GM19328 (cell line): ENCODE data around the gene VEGFD.

Experiments
- ATAC-seq: cut with Tn5 transposase; IDR thresholded peaks from one replicate; pipeline ENCODE4 v1.9.1; 2021; ENCODE audit warnings: mild to moderate bottlenecking, moderate library complexity; ENCODE audit not compliant: unreplicated experiment

The VEGFD gene, protein sequence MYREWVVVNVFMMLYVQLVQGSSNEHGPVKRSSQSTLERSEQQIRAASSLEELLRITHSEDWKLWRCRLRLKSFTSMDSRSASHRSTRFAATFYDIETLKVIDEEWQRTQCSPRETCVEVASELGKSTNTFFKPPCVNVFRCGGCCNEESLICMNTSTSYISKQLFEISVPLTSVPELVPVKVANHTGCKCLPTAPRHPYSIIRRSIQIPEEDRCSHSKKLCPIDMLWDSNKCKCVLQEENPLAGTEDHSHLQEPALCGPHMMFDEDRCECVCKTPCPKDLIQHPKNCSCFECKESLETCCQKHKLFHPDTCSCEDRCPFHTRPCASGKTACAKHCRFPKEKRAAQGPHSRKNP

DNA sequence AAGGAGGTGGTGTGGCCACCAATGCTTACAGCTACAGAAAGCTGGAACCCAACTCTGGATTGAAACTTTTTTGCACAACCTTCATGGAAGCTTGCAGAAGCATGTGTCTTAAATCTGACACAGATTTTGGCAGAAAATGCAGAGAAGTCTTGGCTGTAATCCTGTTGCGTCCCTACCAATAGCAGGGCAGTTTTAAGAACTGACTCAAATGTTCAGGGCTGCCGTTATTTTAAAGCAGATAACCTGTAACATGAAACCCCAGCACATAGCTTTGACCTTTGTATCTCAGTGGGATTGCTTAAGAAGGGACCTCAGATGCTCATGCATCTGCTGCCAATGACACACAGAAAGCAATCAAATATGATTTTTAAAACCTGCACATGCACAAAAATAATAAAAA, at the start of gene VEGFD:
Gene VEGFD (minus strand): TSS at position 110 of the 400 bp plus-strand sequence. CDS start 467 bp downstream, outside the sequence.
- no peak for ATAC-seq

DNA sequence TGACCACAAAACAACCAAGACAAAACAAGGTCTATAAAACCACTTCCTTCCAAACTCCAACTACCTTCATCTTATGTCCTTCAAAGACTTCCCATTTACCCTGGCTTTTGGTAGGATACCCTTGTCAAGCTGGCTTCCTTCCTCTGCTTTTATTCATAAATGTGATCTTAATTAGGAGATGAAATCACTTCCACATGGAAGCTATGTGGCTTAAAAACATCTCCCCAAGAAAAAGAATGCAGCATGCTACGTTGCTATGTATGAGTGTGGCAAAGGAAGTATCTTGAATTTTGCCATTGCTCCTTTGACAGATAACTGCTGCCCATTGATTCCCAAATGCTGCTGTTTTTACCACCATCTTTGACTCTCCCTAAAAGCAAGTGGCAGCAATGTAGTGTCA, 46.4 kb upstream of the VEGFD start:
- ATAC-seq = no peak

DNA sequence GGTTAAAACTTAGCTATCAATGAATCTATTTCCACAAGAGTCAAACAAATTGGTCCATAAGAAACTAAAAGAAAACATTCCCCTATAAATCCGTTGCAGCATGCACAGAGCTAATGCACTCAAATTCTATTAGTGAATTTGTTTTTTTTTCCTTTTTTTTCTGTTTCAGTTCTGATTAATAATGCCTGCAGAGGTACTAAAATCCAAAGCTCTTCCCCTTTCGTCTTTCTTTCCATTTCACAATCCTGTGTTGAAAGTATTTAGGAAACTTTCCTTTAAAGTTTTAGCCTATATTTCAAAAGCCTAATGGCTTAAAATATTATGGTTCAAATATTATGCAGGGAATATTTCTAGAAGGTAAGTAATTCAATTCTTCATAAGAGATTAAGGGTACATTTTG, 45.9 kb upstream of the VEGFD start:
- ATAC-seq = no peak

DNA sequence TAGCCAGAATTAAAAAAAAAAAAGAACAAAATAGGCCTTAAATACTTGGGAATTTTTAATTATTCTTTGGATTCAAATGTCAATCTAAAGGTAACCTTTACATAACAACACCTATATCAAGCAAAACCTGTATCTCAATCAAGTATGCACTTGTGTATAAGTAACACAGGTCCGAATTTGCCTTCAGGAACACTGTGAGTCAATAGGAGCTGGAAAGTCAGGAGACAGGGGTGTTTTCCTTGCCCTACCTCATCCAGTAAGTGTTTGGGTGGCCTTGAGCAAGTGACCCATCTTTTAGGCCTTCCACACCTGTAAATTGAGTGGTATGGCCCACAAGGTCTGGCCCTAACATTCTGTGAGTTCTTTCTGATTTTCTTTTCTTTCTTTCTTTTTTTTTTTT, 40.8 kb upstream of the VEGFD start:
- no peak for ATAC-seq

DNA sequence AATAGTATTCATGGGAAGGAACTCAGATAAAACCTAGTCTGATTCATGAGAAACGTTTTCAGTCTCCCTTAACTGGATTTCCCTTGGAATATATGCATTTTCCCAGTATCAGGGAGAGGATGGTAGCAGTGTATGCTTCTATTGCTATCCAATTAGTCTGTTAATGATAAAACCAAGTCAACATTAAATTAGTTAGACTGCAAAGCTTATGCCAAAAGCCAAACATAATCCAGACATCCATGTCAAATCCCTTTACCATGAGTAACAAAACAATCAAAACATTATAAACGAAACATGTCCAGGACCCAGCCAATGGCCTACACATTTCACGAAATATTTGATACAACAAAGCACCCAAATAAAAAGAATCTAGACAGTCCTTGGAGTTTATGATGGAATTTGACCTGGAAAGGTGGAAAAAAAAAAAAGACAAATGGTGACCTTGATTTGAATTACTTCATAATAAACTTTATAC, 34.5 kb upstream of the VEGFD start:
- no peak for ATAC-seq

DNA sequence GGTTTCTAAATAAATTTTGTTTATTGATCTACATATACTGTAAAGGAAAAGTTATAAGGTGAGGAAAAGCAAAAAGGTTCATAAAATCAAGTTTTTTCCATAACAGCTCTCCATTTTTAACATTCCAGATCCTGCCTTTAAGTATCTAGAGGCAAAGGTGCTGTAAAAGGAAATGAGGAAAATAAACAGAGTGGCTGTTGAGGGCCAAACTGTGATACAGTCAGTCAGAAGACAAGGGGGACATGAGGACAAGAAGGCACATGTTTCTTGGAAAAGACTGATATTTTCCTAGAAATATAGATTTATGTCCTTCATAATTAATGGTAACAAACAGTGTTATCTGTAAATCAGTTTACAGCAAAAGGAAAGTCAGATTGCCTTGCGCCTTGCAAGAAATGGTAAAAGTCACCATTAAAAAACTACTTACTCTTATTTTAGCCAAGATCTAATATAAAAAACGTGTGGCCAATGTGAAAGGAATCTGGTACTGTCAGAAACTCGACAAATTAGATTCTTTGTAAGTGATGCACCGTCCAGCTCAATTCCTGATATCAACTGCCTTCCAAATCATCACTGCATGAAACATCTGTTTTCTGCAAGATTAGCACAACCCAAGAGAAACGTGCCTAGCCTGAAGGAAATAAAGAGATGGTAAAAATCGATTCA, 34.0 kb upstream of the VEGFD start:
- no peak for ATAC-seq

DNA sequence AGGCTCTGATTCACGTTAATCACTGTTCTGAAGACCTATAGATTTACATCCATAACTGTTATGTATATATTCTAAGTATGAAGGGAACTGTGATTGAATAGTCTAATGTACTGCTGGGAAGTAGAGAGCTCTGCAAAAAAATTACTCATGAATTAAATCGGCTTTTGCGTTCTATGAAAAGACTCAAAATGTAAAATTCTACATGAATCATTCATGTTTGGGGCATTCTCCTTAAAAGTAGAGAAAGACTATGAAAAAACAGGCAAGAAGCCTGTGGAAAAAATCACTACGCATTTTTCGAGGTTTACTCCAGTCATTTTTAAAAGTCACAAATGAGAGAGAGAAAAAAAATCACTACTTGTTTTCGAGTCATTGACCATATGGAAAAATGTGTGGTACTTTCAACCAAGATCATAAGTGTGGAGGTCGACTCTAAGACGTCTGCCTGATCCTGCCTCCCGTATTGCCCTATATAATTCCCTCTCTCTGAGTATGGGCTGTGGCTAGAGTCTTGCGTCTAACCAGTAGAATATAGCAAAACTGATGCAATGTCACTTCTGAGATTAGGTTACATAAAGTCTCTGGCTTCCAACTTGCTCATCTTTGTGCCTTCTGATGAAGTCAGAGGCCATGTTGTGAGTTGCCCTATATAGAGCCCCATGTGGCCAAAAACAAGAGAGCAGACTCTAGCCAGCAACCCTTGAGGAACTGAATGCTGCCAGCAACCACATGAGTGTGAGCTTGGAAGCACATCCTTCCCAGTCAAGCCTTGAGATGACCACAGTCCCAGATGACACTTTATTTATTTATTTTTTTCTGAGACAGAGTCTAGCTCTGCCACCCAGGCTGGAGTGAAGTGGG, 32.1 kb upstream of the VEGFD start:
- no peak for ATAC-seq

DNA sequence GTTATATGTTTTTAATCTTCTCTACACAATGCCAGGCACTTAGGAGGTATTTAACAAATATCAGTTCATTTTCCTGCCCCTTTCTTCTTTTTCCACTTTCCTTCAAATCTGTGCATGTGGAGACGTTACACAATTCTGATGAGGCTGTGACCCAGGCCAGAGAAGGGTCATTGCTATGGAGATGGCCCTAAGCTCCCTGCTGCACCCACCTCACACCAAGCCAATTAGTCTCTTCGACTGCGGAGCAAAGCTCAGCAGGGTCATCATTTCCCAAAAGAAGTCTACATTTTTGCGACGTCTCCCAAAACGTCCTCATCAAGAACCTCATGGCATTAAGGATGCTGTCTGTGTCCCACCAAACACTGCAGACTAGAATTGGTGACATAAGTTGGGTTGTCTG, 28.9 kb upstream of the VEGFD start:
- ATAC-seq = no peak

DNA sequence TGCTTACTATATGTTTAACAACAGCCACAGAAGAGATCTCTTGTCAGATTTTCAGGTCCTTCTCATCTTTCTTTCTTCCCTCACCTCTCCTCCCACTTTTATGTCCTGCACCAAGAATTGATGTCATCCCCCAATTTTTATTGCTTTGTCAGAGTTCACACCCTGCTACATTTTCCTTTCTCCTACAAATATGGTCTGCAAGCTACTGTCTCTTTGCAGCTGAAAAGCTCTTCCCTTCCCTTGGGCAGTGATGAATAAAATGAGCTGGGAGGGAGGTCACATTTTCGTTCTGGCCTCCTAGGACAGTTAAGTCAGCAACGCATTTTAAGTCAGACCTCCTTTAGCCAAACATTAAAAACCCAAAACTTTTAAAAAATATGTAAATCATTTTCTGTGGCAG, 26.7 kb upstream of the VEGFD start:
- ATAC-seq = no peak

DNA sequence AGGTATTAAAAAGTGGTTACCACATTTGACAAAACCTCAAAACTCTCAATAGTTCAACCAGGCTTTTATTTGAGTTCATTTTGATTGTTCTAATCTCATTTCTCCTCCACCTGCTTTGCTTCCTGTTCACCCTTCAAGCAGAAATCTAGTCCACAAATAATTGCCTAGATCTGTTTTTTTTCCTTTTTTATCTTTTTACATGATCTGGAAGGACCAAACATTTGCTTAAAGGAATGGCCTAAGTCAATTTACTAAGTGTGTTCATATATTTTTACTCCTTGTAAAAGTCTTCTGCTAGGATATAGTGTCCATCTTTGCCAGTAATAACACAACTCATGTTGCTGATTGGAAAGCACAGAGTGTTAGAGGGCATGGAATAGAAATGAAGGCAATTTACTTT, 26.2 kb upstream of the VEGFD start:
- ATAC-seq = no peak

DNA sequence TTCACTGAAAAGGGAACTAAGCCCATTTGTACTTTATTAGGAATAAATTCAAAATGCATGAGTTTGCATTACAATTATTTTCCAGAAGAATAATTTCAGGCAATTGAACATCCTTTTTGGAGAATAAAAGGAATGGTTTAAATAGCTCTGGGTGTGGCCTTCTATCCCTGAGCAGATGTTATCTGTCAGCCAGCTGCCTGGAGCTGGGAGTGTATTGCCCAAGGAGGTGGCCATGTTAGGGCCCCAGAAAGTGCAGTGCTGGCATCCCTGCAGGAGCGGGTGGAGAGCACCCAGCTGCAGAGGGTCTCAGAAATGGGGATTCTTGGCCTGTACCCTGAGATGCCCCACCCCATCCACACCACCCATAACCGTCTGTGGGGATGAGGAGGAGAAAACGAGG, 21.6 kb upstream of the VEGFD start:
- ATAC-seq = no peak

DNA sequence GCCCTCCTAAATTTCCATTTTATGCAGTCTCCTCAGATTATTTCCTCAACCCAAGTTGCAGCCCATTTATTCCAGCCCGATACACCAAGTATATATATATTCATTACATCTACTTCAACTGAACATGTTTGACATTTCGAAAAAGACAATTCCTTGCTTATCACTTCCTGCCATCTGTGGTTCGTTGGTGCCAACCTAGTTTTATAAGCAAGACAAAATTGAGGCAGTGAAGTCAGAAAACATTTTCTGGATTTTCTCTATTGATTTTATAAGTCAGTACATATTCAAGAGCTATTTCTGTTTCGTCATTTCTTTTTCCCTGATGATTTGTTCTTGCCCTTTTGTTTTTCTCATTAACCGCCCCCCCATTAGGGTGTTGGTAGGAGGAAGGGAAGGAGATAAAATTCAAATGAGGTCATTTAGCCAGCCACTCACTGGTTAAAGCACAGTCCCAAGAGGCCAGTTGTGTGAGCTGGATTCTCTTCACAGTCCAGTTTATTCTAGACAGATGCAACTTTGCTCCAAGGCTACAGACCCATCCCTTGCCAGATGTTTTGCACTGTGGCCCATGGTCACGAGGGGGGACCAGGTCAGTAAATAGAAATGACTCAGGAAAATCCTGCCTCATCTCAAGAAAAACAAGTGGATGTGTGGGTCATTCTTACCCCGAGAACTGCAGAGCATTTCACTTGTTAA, 20.3 kb upstream of the VEGFD start:
- ATAC-seq = no peak

DNA sequence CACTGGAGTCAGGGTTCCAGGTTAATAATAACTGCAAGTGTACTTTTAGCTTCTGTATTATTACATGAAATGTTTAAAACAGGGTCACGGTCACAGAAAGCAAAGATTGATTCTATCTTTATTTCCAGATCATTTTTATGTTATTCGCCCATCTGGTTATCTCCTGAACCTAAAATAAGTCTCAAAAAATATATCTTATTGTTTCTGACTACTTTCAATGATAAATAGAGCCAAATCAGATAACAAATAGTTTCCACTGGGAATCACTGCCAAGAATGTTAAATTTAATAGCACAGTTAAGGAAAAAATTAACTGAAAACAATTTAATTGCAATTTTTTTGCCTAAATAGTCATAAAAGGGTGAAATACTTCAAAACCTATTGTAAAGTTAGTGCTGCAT, 17.2 kb upstream of the VEGFD start:
- ATAC-seq = no peak

DNA sequence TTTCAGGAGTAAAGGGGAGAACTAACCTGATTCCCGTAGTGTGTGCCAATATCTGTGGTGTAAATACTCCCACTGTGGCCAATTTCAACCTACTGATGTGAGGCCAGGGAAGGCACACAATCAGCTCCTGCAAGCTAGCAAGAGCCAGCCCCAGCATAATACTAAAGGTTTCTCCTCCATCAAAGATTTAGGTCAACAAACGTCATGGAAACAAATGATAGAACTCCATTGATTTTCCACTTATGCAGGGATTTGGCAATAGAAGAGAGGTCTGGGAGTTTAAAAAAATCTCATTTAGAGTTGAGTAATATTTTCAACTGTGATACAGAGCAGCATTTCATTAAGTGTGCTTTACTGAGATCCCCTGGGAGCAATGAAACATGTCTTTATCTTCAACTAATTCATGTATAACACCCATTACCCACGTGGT, 15.8 kb upstream of the VEGFD start:
- no peak for ATAC-seq

DNA sequence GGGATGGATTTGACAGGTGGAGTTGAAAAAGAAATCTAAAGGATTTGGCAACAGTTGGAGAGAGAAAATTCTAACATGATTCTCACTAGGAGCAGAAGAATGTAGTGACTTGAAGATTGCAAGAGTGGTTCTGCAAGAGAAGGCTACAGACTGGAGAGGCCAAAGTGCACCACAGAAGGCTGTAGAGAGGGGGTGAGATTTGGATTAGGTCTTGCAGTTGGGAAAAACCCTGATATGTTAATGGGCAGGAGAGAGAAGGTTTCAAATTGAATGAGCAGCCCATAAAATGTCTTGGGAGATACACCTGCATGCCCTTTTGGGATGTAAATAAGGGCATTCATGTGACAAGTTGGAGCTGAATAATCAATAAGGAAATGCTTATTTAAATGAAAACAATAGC, 14.7 kb upstream of the VEGFD start:
- no peak for ATAC-seq

DNA sequence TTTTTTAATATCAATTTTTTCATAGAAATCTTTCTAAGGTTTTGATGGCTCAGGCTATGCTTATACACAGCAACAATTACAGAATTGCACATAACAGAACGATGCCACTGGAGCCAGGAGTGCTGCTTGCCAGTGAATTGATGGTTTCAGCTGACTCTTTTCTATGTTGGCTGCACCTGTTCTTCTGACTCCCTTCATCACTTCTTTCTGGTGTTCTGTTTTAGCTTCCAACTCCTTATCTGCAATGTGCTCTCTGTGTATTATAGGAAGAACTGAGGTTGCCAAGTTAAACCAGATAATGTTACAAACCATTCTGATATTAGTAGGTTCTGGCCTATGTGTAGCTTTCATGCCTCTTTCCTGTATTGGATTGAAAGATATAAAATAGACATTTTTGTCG, 11.6 kb upstream of the VEGFD start:
- ATAC-seq = no peak

DNA sequence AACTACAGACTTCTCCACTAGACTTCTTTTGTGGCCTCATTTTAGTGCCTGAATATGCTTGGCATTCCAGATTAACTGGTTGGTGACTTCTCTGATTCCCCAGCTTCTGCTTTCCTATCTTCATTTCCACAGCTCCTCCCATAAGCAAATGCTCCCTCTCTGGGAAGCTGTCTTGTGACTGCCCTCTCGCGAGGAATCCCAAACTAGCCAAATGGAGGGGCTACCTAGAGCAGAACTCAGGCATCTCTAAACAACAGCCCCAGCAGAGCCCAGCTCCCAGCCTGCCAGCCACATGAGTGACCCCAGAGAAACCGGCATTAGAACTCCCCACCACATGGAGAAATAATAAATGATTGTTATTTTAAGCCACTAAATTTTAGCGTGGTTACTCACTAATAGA, 7.6 kb upstream of the VEGFD start:
- ATAC-seq = no peak

DNA sequence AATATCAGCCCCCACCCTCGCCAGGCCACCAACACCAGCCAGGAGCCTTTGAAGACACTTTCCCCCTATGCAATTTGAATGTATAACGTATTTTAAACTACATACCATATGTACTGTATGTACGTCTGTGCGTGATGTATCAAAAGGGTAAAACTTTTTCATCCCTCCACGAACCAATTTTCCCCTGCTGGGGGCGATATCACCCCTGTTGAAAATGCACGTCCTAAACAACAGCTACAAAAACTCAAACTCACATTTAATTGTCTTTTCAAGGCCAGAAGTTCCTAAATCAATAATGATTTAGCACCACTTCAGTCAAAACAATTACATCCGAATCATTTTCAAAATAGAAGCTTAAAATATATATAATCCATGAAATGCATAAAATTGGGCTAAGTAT, 1.4 kb downstream of the VEGFD start:
- no peak for ATAC-seq

DNA sequence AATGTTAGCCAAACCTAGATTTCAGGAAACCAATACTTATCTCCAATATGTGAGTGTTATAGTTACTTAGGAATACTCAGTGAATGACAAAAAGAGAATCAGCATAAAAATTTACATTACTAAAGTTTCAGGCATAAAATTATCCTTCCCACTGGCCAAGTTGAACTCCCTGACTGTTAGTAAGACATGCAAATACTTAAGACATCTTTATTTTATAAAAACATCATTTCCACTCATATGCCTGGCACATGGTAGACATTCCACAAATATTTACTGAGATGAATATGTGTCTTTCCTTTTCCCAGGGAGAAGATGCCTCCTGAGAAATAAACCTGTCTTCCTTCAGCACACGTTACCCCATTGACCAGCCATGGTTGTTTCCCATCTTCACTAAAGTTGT, 7.3 kb downstream of the VEGFD start:
- ATAC-seq = no peak

DNA sequence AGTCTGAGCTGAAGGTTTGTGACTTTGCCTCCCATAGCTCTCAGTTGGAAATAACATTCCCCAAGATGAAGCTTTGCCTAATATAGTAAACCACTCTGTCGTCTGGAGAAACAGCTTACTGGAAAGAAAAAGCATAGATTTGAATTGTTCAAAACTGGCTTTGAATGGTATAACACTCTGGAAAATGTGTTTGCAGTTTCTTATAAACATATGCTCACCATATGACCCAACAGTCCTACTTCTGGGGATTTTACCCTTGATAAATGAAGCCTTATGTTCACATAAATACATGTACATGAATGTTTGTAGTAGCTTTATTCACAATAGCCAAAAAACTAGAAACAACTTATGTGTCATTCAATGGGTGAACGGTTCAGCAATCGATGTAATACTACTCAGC, 10.2 kb downstream of the VEGFD start:
- ATAC-seq = no peak
